ENCODE results near the gene TMEM245.

TMEM245 gene

DNA sequence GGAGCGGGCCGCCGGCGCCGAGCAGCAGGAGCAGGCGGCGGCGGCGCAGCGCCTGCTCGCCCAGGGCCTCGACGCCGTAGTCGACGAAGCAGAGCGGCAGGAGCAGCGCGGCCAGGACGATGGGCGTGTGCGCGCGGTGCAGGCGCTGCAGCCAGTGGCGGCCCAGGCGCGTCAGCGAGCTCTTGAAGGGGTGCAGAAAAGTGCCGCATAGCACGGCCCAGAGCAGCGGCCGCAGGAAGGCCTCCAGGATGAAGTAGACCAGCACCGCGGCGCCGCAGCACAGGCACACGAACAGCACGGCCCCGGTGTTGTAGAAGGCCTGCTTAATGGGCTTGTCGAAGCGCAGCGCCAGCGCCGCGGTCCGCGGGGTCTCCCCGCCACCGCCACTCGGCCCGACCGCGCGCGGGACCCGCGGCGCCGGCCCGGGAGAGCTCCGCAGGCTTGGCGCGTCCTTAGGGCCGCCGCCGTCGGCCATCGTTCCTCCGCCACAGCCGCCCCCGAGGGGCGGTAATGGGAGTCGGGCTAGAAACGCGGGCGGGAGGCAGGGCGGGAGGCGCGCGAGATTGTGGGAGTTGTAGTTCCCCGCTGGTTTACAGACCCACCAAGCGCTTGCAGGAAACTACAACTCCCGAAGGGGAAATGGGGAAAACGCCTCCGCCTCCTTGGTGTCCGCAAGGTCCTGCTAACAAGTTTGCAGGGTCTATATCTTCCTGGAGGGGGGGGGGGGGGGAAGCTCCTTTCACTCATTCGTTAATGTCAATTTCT lies at the start of gene TMEM245:
TMEM245 (minus strand) TSS at position 509 of the 765 bp plus-strand sequence; CDS start at position 475, 34 bp downstream.
- Histone ChIP-seq H3K4me3 (peak within 1 kb of the TSS; percentile 99), H3K27ac (peak within 1 kb of the TSS; percentile 73 to 98)
- DNase-seq (ENCODE audit: low spot score), result peak; percentile 97
- TF ChIP-seq, protein P1, sequence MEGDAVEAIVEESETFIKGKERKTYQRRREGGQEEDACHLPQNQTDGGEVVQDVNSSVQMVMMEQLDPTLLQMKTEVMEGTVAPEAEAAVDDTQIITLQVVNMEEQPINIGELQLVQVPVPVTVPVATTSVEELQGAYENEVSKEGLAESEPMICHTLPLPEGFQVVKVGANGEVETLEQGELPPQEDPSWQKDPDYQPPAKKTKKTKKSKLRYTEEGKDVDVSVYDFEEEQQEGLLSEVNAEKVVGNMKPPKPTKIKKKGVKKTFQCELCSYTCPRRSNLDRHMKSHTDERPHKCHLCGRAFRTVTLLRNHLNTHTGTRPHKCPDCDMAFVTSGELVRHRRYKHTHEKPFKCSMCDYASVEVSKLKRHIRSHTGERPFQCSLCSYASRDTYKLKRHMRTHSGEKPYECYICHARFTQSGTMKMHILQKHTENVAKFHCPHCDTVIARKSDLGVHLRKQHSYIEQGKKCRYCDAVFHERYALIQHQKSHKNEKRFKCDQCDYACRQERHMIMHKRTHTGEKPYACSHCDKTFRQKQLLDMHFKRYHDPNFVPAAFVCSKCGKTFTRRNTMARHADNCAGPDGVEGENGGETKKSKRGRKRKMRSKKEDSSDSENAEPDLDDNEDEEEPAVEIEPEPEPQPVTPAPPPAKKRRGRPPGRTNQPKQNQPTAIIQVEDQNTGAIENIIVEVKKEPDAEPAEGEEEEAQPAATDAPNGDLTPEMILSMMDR (IDR thresholded peaks at IDR 0.05), result no peak

DNA sequence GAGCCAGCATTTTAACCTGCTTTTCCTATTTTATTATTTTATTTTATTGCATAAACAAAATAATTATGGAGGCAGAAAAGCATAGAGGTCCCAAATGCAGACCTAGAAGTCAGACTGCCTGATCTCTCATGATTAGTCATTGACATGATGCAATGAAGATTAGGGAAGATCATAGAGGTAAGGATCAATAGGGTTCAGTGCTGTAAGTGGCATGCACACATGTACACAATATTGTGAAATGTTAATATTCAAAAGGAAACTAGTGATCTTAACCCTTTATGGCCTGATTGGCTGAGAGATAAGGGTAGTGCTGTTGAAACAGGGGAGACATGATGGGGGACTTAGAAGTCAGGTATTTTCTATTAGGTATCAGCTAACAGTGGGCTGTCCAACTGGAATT lies 48.4 kb upstream of the TMEM245 start:
- Histone ChIP-seq H3K27ac (no peak overlapping the region), H3K4me3 (no peak overlapping the region)
- TF ChIP-seq, protein P1 (IDR thresholded peaks at IDR 0.05), result no peak
- DNase-seq (ENCODE audit: low spot score), result no peak

DNA sequence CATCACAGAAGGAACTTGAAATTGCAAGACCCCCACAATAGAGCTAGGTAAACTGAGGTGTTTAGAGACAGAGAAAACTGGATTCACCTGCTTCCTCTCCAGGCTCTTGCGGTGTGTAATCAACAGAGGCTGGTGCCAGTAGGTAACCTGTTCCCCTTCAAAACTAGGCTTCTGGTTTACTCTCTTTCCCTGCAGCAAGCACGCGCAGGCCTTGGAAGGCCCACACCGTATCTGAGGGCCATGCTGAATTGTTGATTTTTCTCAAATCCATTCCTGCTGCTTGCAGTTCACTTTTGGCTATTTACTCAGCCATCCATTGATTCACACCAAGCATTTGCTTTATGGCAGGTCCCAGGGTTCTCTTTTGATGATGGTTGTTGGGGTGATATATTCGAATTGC lies 48.0 kb upstream of the TMEM245 start:
- Histone ChIP-seq H3K4me3 (no peak overlapping the region), H3K27ac (no peak overlapping the region)
- TF ChIP-seq, protein P1 (IDR thresholded peaks at IDR 0.05), result no peak
- DNase-seq (ENCODE audit: low spot score), result no peak

DNA sequence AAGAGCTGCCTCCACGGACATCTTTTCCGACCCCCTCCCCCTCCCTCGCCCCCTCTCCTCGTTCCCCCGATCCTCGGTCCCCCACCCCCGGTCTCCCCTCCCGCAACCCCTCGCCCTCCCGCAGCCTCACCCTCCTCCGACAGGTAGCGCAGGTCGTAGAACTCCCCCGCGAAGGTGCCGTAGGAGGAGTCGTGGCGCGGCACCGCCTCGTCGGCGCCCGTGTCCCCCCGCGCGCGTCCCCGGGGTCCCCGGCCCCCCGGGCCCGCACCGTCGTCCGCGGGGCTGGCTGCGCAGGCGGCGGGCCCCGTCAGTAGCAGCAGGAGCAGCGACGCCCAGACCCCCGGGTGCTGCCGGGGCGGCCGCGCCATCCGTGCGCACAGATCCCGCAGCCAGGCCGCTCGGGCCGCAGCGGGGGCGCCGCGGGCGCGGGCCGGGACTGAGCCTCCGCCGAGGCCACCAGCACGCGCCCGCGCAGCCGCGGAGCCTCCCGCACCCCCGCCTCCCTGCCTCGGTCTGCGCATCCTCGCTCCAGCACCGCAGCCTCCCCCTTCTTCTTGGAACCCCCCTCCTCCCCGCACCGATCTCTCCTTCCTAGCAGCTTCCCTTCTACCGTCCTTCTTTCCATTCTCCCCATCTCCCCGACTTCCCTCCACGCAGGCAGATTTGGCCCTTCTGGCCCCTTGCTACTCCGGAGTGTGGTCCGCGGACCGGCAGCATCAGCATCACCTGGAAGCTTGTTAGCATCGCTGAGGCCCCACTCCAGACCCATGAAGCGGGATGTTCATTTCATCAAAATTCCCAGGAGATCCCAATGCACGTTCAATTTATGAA lies 47.2 kb upstream of the TMEM245 start, which contains the start of gene FRRS1L:
FRRS1L (minus strand) TSS at position 479 of the 831 bp plus-strand sequence; CDS start at position 368, 111 bp downstream.
- Histone ChIP-seq H3K27ac (no peak within 1 kb of the TSS), H3K4me3 (peak within 1 kb of the TSS; percentile 63)
- no peak for DNase-seq (ENCODE audit: low spot score)
- TF ChIP-seq, protein P1 (IDR thresholded peaks at IDR 0.05), result no peak

DNA sequence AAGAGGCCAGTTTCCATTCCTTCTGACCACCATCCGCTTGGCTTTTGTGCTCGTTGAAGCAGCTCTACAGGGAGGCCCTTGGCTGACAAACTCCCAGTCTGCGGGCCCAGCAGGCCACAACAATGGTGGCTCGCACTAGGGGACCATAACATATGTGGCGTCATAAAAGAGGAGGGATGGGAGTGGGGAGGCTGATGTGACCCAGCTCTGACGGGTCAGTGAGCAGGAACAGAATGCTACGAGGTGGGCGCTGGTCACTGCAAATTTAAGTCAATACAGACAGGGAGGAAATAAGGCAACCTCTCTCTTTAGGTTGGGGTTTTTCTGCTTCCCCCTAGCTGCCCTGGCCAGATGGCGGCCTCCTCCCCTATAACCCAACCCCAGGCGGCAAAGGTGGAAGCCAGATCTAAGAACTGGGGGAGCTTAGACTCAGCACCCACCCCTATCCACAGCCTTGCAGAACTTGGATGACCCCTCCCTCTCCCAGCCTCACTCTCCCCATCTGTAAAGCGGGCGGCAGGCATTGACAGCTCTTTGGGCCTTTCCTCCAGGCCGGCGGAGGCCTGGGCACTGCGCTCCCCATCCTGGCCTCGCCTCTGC lies 46.5 kb upstream of the TMEM245 start:
- Histone ChIP-seq H3K27ac (no peak overlapping the region), H3K4me3 (peak overlapping the region; percentile 63)
- DNase-seq (ENCODE audit: low spot score), result no peak
- TF ChIP-seq, protein P1 (IDR thresholded peaks at IDR 0.05), result no peak

DNA sequence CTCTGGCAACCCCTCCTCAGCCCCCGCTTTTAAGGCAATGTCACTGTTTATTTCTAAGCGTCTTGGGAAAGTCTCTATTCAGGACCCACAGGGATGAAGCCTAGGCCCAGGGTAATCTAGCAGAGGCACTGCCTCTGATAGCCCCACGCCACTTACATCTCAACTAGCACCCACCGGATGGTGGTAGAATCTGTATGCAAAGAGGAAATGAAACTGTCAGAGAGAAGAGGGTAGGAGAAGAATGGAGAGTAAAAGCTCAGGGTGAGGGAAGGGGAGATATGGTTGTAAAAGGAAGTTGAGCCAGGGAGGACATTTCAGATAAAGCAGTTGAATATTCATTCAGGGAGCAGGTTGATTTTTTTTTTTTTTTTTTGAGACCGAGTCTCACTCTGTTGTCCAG lies 44.3 kb upstream of the TMEM245 start:
- no peak overlapping the region for H3K4me3 ChIP-seq
- DNase-seq (ENCODE audit: low spot score), result no peak
- no peak overlapping the region for H3K27ac ChIP-seq
- TF ChIP-seq, protein P1 (IDR thresholded peaks at IDR 0.05), result no peak
